ENCODE measurements around the gene RAB27B.

The RAB27B gene

GRCh38 chr18:54910161-54910919 is 82.1 kb downstream of the RAB27B start:
- DNase-seq (ENCODE audit: low spot score): no peak

GRCh38 chr18:54911551-54911950 is 83.3 kb downstream of the RAB27B start:
- DNase-seq (ENCODE audit: low spot score): no peak

- no peak for DNase-seq (ENCODE audit: low spot score)
These were observed 86.5 kb downstream of the RAB27B start for GRCh38 chr18:54914816-54915215.

GRCh38 chr18:54916507-54916906 is 88.2 kb downstream of the RAB27B start:
- no peak for DNase-seq (ENCODE audit: low spot score)

- DNase-seq (ENCODE audit: low spot score): no peak
These were observed 89.8 kb downstream of the RAB27B start for GRCh38 chr18:54918060-54918459.

- no peak for DNase-seq (ENCODE audit: low spot score)
These were observed 91.1 kb downstream of the RAB27B start for GRCh38 chr18:54919412-54919811.

GRCh38 chr18:54923339-54923956 is 95.2 kb downstream of the RAB27B start:
- DNase-seq (ENCODE audit: low spot score): no peak

GRCh38 chr18:54924948-54925347 is 96.7 kb downstream of the RAB27B start:
- DNase-seq (ENCODE audit: low spot score): no peak

GRCh38 chr18:54926593-54927325 is 98.5 kb downstream of the RAB27B start:
- no peak for DNase-seq (ENCODE audit: low spot score)

GRCh38 chr18:54928236-54928635 is 100.0 kb downstream of the RAB27B start:
- no peak for DNase-seq (ENCODE audit: low spot score)

GRCh38 chr18:54931152-54931551 is 102.9 kb downstream of the RAB27B start:
- no peak for DNase-seq (ENCODE audit: low spot score)

- no peak for DNase-seq (ENCODE audit: low spot score)
These were observed 104.2 kb downstream of the RAB27B start for GRCh38 chr18:54932472-54932871.

- DNase-seq (ENCODE audit: low spot score): no peak
These were observed 110.2 kb downstream of the RAB27B start for GRCh38 chr18:54938506-54938905.

- no peak for DNase-seq (ENCODE audit: low spot score)
These were observed 111.2 kb downstream of the RAB27B start for GRCh38 chr18:54939361-54939917.

- DNase-seq (ENCODE audit: low spot score): no peak
These were observed 113.9 kb downstream of the RAB27B start for GRCh38 chr18:54942144-54942543.

- no peak for DNase-seq (ENCODE audit: low spot score)
These were observed 114.3 kb downstream of the RAB27B start for GRCh38 chr18:54942569-54942968.
